ENCODE measurements around the gene TFG. TPM values are rescaled to one million over a fixed set of nuclear protein-coding genes. Genes with fewer than 3 reads are reported as not detected.

TFG gene
- total RNA-seq, 2 donors from 2014 or later = 46.1 to 55.8 TPM

DNA sequence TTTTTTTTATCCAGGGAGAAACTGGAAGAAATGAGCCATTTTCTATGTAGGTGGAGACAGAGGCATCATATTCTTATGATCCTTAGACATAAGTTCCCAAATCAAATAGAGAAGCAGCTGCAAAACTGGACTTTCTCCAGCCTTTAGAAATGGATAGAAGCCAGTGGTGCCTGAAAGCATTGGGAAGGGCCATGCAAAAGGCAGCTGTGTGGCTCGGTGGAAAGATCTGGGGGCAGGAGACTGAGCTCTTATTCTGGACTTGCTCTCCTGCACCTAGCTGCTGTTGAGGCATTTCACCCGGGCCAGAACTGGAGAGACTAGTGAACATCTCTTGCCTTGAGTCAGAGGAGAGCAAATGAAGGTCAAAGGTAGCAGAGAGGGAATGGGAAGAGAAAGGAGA lies 73.1 kb downstream of the TFG start:
- no peak for ATAC-seq

DNA sequence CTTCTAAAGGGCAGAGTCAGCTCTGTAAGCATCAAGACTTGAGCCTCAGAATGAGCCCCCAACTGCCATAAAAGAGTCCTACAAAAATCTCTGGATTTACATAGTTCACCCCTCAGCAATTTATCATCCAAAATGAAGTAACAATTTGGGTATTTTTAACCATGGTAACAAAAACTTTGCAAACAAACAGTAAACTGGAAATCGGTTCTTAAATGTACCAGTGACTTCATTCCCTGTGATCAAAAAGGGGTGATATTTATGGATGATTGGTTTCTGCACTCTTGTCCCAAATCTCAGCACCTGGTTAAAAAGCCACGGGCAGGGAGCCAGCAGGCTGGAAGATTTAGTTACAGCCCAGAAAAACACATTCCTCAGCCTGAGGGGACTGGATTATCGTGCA lies 73.6 kb downstream of the TFG start:
- H3K4me3 ChIP-seq = no peak overlapping the region
- H3K9me3 ChIP-seq = no peaks in the 10 kb centered on the region
- TF ChIP-seq POLR2A (IDR thresholded peaks at IDR 0.05) = no peak
- TF ChIP-seq, protein P1, sequence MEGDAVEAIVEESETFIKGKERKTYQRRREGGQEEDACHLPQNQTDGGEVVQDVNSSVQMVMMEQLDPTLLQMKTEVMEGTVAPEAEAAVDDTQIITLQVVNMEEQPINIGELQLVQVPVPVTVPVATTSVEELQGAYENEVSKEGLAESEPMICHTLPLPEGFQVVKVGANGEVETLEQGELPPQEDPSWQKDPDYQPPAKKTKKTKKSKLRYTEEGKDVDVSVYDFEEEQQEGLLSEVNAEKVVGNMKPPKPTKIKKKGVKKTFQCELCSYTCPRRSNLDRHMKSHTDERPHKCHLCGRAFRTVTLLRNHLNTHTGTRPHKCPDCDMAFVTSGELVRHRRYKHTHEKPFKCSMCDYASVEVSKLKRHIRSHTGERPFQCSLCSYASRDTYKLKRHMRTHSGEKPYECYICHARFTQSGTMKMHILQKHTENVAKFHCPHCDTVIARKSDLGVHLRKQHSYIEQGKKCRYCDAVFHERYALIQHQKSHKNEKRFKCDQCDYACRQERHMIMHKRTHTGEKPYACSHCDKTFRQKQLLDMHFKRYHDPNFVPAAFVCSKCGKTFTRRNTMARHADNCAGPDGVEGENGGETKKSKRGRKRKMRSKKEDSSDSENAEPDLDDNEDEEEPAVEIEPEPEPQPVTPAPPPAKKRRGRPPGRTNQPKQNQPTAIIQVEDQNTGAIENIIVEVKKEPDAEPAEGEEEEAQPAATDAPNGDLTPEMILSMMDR (IDR thresholded peaks at IDR 0.05) = no peak
- 47 to 53% methylated on average over 3 of the region's 3 CpGs for WGBS, 2 donors
- H3K36me3 ChIP-seq (replicated peaks in 1 of 2; ENCODE audit: insufficient read depth in 1 of 2, low read depth in 2 of 2) = no peaks in the 10 kb centered on the region
- no peak overlapping the region for H3K27ac ChIP-seq
- DNase-seq = no peak
- intact Hi-C loops (cut with DNase I) = no loop called here
- ATAC-seq = no peak
- no peaks in the 10 kb centered on the region for H3K4me1 ChIP-seq
- H3K27me3 ChIP-seq = no peaks in the 10 kb centered on the region

More for the DNA sequence above, 73.1 kb downstream of the TFG start:
- intact Hi-C loops (cut with DNase I) = no loop called here
- peak in 1 of 4 donors; percentile 20 for DNase-seq
- Histone ChIP-seq H3K4me3 (no peak overlapping the region), H3K27me3 (no peaks in the 10 kb centered on the region), H3K9me3 (no peaks in the 10 kb centered on the region), H3K36me3 (replicated peaks in 1 of 2; ENCODE audit: insufficient read depth in 1 of 2, low read depth in 2 of 2) (no peaks in the 10 kb centered on the region), H3K27ac (no peak overlapping the region), H3K4me1 (no peaks in the 10 kb centered on the region)
- TF ChIP-seq, protein P1 (IDR thresholded peaks at IDR 0.05) = no peak
- TF ChIP-seq POLR2A (IDR thresholded peaks at IDR 0.05) = no peak
- 41 to 46% methylated on average over 2 of the region's 2 CpGs for WGBS, 2 donors

- DNase-seq (no peak), ATAC-seq (no peak)
- no peaks in the 10 kb centered on the region for H3K4me1 ChIP-seq
- WGBS, 2 donors = 82% methylated on average over 3 of the region's 3 CpGs
- no peaks in the 10 kb centered on the region for H3K9me3 ChIP-seq
- no peak overlapping the region for H3K27ac ChIP-seq
- H3K4me3 ChIP-seq = no peak overlapping the region
- TF ChIP-seq POLR2A (IDR thresholded peaks at IDR 0.05) = no peak
- TF ChIP-seq, protein P1 (IDR thresholded peaks at IDR 0.05) = no peak
- no peaks in the 10 kb centered on the region for H3K27me3 ChIP-seq
- intact Hi-C loops (cut with DNase I) = no loop called here
- H3K36me3 ChIP-seq (replicated peaks in 1 of 2; ENCODE audit: insufficient read depth in 1 of 2, low read depth in 2 of 2) = no peaks in the 10 kb centered on the region
Measured at GRCh38 chr3:100783619-100784018, 74.3 kb downstream of the TFG start.

DNA sequence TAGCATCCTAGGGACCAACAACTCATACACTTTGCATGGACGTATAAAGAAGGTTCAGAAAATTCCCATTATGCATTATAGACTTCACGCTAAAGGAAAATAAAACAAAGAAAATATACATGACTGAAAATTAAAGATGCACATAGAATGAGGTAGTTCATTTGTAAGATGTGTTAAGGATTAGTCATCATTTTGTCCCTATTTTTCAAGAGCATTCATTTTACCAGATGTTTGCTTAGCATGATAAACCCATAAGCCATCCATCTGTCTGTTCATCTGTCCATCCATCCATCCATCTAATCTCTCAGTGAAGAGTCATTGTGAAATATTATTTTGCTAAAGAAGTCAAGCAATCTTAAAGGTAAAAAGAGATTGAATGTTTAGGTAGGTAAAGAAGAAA lies 80.3 kb downstream of the TFG start:
- ATAC-seq (no peak), DNase-seq (no peak)
- H3K9me3 ChIP-seq = no peaks in the 10 kb centered on the region
- no peaks in the 10 kb centered on the region for H3K4me1 ChIP-seq
- TF ChIP-seq, protein P1 (IDR thresholded peaks at IDR 0.05) = no peak
- no peak for TF ChIP-seq POLR2A (IDR thresholded peaks at IDR 0.05)
- no peaks in the 10 kb centered on the region for H3K36me3 ChIP-seq (replicated peaks in 1 of 2; ENCODE audit: insufficient read depth in 1 of 2, low read depth in 2 of 2)
- no peak overlapping the region for H3K4me3 ChIP-seq
- intact Hi-C loops (cut with DNase I) = no loop called here
- WGBS, 2 donors = 81 to 83% methylated on average over 2 of the region's 2 CpGs
- no peaks in the 10 kb centered on the region for H3K27me3 ChIP-seq
- H3K27ac ChIP-seq = no peak overlapping the region

DNA sequence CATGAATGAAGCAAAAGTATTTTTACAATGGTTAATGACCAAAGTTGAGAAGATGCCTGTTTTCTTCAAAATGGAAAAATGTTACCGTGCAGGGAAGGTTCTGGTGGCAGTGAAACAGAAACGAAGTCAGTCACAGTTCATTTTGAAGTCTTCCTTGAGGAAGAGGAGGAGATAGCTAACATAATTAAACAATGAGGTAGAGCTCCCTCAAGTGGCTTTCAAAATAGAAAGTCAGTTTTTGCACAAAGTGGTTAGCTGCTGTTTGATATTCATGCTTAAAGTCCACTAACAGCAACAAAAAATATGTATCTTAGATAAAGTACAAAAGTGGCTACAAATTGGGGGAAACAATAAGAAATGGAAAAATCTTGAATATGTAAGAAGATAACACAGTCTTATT lies 87.3 kb downstream of the TFG start:
- ATAC-seq (no peak), DNase-seq (no peak)
- Histone ChIP-seq H3K27ac (no peak overlapping the region), H3K4me3 (no peak overlapping the region), H3K36me3 (replicated peaks in 1 of 2; ENCODE audit: insufficient read depth in 1 of 2, low read depth in 2 of 2) (no peaks in the 10 kb centered on the region), H3K27me3 (no peaks in the 10 kb centered on the region), H3K9me3 (no peaks in the 10 kb centered on the region), H3K4me1 (no peaks in the 10 kb centered on the region)
- 8 to 18% methylated on average over 2 of the region's 2 CpGs for WGBS, 2 donors
- TF ChIP-seq, protein P1 (IDR thresholded peaks at IDR 0.05) = peak in 3 of 7 experiments; percentile 14 to 38 (median 24)
- TF ChIP-seq POLR2A (IDR thresholded peaks at IDR 0.05) = no peak
- intact Hi-C loops (cut with DNase I) = no loop called here

Data from body of pancreas (tissue), 4 donors.